D721Med (cell line): ENCODE data around the gene ATAD5.
"Not testable (repeated sequence)": the region's sequence is repeated elsewhere in the genome, so short reads cannot be mapped to it uniquely, and the experiment has no call there.

ENCODE experiments used
- DNase-seq: peaks from one replicate; pipeline ENCODE4 v3.0.0; 2011; ENCODE audit warnings: low spot score; ENCODE audit not compliant: insufficient read length
- FAIRE-seq: peaks from 2 replicates; lab custom pipeline; 2011; peaks lifted over from hg19 to GRCh38; lab: Jason Lieb, UNC
- CTCF ChIP-seq: IDR thresholded peaks from 2 replicates; pipeline ENCODE4 v1.5.1; 2012; ENCODE audit warnings: mild to moderate bottlenecking, control low read depth; ENCODE audit not compliant: insufficient read depth; ENCODE audit errors: missing control alignments

Gene ATAD5

DNA sequence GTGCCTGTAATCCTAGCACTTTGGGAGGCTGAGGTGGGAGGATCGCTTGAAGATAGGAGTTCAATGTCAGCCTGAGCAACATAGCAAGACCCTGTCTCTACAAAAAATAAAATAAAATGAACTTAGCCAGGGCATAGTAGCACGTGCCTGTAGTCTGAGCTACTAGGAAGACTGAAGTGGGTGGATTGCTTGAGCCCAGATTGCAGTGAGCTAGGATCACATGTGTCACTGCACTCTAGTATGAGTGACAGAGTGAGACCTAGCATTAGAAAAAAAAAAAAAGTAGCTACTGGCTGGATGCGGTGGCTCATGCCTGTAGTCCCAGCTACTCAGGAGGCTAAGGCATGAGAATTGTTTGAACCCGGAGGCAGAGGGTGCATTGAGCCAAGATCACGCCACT lies 96.0 kb downstream of the ATAD5 start:
- no peak for TF ChIP-seq CTCF
- no peak for FAIRE-seq
- DNase-seq, result no peak

DNA sequence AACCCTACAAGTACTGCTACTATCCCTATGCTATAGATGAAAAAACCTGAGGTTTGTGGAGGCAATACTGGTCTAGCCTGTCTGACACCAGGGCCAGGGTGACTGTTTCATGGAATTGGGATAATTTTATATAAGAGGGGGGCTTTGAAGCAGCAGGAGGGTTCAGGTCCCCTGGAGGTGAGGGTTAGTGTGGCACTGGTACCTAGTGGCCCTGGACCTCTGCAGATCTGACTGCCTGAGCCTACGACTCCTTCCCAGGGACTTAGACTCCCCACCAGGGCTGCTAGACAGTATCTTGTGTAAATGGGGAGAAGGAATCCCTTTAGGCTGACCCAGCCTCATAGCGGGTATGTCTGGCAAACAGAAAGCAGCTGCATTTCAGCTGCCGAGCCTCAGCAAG lies 96.8 kb downstream of the ATAD5 start:
- DNase-seq, result no peak
- no peak for FAIRE-seq
- no peak for TF ChIP-seq CTCF

DNA sequence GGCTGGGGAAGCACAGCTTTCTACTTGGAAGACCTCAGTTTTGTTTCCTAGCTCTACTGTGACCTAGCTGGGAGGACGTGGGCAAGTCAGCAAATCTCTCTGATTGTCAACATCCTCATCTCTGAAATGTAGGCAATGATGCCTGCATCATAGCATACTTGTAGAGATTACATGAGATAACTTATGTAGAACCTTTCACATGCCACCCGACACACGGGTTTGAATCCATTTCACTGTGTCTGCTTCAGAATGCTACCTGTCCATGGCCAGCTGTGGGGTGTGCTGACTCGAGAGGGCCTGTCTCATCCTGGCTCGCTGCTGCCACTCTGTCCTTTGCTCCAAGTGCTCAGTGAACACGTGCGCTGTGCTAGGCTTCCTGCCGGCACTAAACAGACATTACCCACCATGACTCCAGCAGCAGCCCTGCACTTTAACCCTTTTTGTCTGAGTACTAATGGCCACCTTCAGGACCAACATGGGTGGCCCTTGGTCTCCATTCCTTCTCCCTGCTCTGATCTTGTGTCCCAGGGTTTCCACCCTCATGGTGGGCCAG lies 97.4 kb downstream of the ATAD5 start:
- DNase-seq, result no peak
- no peak for FAIRE-seq
- TF ChIP-seq CTCF, result no peak

DNA sequence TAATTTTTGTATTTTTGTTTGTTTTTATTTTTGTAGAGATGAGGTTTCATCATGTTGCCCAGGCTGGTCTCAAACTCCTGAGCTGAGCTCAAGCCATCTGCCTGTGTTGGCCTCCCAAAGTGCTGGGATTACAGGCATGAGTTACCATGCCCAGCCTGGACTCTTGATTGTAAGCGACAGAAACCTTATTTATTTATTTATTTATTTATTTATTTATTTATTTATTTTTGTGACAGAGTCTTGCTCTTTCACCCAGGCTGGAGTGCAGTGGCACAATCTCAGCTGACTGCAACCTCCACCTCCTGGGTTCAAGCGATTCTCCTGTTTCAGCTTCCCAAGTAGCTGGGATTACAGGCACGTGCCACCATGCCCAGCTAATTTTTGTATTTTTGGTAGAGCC lies 98.1 kb downstream of the ATAD5 start:
- not testable (repeated sequence) for FAIRE-seq, DNase-seq

DNA sequence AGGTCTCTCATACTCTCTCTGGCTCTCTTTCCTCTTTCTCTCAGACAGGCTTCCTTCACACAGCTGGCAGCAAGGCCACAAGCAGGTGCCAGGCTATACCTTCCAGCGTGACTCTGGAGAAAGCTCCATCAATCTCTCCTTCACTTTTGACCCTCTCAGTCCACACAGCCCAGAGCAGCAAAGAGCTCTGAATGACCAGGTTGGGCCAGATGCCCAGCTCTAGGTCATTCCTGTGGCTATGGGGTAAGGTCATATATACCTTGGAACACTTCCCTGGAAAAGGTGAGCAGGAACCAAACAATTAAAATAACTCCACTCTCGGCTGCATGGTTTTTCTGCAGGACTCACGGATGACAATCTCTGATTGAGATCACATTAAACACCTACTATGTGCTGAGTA lies 98.7 kb downstream of the ATAD5 start:
- no peak for TF ChIP-seq CTCF
- DNase-seq (no peak), FAIRE-seq (no peak)

GRCh38 chr17:30931582-30931981 lies 99.8 kb downstream of the ATAD5 start:
- FAIRE-seq, DNase-seq: not testable (repeated sequence)

DNA sequence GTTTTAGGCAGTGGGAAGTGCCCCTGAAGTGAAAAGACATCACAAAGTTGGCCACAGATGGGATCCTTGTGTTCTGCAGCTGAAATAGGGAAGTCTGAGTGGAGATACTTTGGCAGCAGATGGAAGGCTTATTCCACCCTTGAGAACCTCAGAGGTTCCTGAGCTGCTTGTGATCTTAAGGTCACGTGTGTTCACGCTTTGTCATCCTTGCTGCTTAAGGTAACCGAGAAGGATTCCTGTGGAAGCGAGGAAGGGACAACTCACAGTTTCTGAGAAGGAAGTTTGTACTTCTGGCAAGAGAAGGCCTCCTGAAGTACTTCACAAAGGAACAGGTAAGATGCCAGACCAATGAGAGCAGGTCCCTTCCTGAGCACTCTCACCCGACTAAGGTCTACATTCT lies 102.2 kb downstream of the ATAD5 start:
- no peak for TF ChIP-seq CTCF
- no peak for DNase-seq
- FAIRE-seq, result no peak

- DNase-seq (no peak), FAIRE-seq (no peak)
- no peak for TF ChIP-seq CTCF
Measured at GRCh38 chr17:30939051-30939689, 107.4 kb downstream of the ATAD5 start.
